Right renal pelvis (tissue), 4 donors: ENCODE data around the gene CYP26A1. TPM values are rescaled to one million over a fixed set of nuclear protein-coding genes. Genes with fewer than 3 reads are reported as not detected.
A peak's percentile ranks its signal among the peaks of the same experiment; 100 is the strongest.

Experiments used
- DNase-seq, 4 donors: peaks; one replicate each; pipeline ENCODE4 v3.0.0-alpha.2; 2013; ENCODE audit warnings: low read depth in 4 of 4, low spot score in 3 of 4, missing footprints in 1 of 4
- polyA plus RNA-seq, 4 donors: library from polyadenylated mRNA; unstranded; fragments of 120-200 nt; gene quantifications; one replicate each; pipeline ENCODE4 v1.2.1, GENCODE V29; 2013; ENCODE audit not compliant: insufficient read length in 4 of 4

Gene CYP26A1
- polyA plus RNA-seq, 4 donors, result 0.08 to 0.17 (median 0.11) TPM; not detected in 1

DNA sequence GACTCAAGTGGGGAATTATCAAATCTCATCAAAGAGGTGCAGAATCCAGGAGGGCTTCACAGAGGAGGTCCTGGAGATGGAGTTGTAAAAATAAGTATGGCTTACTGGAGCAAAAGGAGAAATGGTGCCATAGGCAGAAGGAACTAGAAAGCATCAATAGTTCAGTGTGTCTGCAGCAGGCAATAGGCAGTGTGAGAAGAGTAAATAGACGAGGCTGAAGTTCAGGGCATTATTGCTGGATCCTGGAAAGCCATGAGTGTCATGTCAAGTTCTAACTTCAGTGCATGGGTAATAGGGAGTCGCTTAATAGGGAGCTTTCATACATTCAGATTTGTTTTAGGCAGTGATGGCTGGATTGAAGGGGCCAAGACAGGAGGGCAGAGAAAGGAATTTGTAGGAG is 39.3 kb downstream of the CYP26A1 start:
- no peak for DNase-seq

DNA sequence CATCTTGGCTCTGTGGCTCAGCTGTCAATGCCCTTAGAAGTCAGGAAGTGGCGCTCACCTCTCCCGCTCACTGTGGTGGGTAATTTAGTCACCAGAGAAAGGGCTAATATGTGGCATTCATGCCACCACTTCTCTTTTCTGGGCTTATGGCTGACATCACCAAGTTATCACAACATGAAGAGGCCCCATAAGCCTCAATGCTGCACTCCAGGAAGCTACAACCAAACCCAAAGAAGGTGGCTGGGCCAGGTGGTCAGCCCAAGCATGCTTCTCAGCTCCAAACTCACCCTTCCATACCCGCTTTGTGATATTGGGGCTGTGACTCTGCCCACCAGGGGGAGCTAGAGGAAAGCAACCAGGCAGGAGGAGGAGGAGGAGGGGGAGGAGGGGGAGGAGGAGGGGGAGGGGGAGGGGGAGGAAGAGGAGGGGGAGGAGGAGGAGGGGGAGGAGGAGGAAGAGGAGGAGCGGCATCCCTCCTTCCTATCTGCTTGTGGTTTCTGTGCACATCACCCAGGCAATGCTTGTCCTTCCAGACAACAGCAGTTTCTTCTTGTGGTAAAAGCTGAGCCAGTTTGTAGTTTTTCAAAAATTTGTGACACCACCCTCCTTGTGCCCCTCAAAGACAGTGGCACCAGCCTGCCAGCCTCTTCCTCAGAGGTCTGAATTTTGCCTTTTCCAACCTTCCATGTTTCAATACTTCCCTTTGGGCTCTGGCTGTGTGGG is 42.1 kb downstream of the CYP26A1 start:
- DNase-seq, result peak in 1 of 4 donors; percentile 20

DNA sequence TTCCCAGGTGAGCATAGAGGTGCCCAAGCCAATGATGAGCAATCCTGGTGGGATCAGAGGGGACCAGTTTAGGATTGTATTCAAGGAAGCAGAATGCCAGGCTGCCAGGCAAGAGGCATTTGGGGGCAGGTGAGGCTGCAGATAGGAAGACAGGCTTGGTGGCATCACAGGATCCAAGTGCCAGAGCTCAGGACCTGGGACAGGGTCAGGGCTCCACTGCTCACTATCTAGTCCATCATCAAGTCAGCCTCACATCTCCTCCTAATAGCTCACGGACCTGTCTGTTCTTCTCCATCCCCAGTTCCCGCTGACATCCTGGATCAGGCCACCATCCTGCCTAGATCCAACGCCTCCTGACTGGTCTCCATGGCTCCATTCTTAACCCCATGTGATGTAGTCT is 47.6 kb downstream of the CYP26A1 start:
- DNase-seq, result no peak

DNA sequence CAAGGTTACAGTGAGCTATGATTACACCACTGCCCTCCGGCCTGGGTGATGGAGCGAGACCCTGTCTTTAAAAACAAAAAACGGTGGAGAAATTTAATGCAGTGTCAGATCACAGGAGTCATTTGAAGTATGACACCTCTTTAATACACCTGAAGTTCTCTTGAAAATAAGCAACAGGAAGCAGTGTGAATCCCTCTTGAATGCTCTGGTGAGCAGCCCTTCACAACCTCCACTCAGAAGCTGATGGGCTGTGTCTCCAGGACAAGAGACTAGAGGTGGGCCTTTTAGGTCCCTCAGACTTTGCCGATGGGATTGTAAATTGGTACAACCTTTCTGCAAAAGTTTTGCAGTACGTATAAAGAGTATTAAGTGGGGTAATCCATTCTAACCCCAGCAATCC is 50.1 kb downstream of the CYP26A1 start:
- DNase-seq, result no peak

DNA sequence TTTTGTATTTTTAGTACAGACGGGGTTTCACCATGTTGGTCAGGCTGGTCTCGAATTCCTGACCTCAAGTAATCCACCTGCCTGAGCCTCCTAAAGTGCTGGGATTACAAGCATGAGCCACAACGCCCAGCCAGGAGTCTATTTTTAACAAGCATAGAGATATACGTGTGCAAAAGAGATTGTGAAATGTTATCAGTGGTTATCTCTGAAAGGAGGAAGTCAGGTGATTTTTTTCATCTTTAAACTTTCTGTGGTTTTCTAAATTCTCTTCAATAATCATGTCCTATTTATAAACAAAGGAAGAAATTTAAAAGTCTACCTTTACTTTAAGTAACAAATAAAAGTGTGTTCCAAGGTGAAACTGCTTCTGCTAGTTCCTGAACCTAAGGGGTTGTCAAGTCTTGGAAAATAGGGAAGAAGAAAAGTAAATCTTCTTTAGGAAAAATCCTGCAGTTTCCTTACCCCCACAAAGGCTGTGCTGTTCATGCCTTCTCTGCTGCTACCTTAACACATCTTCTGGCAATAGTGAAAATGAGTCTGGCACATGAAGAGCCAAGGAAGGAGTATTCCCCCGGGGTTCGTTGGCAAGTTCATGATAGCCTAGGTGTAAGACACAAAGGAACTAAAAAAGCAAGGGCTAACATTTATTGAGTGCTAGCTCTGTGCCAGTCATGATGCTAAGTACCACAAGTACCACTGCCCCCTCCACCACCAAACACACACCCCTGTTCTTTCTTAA is 51.1 kb downstream of the CYP26A1 start:
- DNase-seq, result no peak

DNA sequence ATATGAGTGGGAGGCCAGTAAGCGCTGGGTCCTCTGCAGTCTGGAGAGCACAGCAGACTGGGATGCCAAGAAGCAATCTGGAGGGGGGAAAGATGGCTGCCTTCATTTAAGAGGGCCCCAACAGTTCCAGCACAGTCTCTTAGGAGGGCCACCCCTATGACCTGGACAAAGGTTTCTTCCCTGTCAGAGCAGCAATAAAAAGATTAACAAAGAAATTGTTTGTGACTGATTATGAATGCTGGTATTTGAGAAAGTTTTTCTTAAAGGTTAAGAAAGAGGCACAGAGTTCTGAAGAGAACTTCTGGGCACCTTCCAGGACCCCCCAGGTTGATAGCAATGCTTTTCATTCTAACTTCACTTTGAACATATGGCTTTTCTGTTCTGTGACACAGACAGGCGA is 52.3 kb downstream of the CYP26A1 start:
- no peak for DNase-seq

DNA sequence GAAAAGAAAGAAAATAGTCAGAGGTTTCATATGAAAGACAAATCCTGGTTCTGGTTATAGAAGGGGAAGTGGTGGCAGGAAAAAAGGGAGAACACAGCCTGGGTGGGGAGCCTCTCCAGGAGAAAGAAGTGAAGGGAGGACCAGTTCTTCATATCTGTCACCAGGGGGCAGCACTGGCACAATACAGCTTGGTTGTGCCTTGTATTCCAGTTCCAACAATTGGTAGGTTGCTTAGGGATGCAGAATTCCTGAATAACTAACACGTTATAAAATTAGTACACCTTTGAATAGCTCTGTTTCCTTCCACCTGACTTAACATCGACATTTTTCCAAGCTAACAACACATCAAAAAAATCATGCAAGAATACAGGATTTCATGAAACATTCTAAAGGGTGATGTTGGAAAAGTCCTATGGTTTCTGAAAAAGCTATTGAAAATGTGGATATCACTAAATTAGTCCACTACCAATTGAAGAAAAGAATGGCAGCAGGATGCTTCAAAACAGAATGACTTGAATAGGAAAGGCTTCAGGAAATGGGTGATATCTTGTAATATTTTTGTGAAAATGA is 52.9 kb downstream of the CYP26A1 start:
- DNase-seq, result no peak

Other genes starting within 250 kb of the CYP26A1 start
- gene EXOC6, start 225.4 kb upstream of the CYP26A1 start, polyA plus RNA-seq, result 10 to 100 TPM; 16.8 to 21.6 (median 20.8) TPM
- under 1 TPM in 3 of 4 donors, not detected in 1; 0.04 to 0.10 (median 0.05) TPM for gene CYP26C1, start 13.1 kb upstream of the CYP26A1 start, polyA plus RNA-seq